AG04450 (cell line): ENCODE data around the gene FLNC. TPM values are rescaled to one million over a fixed set of nuclear protein-coding genes. Genes with fewer than 3 reads are reported as not detected.

Source experiments
- CTCF ChIA-PET: fragments of 300-600, 350-600 bp; formaldehyde crosslinking; extraction: SDS; loops from one replicate; lab custom pipeline; 2022; ENCODE audit warnings: antibody characterized with exemption, inconsistent platforms; lab: Charles Lee
- POLR2A ChIA-PET: fragments of 350-600 bp; formaldehyde crosslinking; extraction: SDS; loops from one replicate; lab custom pipeline; 2021; ENCODE audit warnings: antibody characterized with exemption, inconsistent platforms; lab: Yijun Ruan, JAX
- DNase-seq: peaks from one replicate; pipeline ENCODE4 v3.0.0-alpha.2; 2011; ENCODE audit warnings: low read depth, low spot score
- H3K27ac ChIP-seq: one replicate; pipeline ENCODE4 v1.5.1; 2012; ENCODE audit warnings: low read depth, low read length, control low read depth
- H3K27me3 ChIP-seq: one replicate; pipeline ENCODE4 v1.6.0; 2012; ENCODE audit warnings: low read length; ENCODE audit not compliant: control insufficient read depth, insufficient read depth
- H3K4me3 ChIP-seq: 2 replicates; pipeline ENCODE4 v1.5.1; 2011; ENCODE audit warnings: mild to moderate bottlenecking, low read depth, low read length, control low read depth
- H3K9me3 ChIP-seq: 2 replicates; pipeline ENCODE4 v1.5.1; 2012; ENCODE audit warnings: low read length; ENCODE audit not compliant: control insufficient read depth, insufficient read depth
- polyA plus RNA-seq: library from polyadenylated mRNA; depleted of rRNA; stranded (reverse); fragments of >200 nt; gene quantifications from 2 replicates; pipeline ENCODE4 v1.2.3, GENCODE V29; 2011
- TF ChIP-seq, protein P1 (sequence below): IDR thresholded peaks from 2 replicates; pipeline ENCODE4 v1.5.1; 2011; ENCODE audit warnings: low read depth, low read length, control low read depth, inconsistent platforms

The FLNC gene
- polyA plus RNA-seq, 1 experiment, result 25.8 TPM

DNA sequence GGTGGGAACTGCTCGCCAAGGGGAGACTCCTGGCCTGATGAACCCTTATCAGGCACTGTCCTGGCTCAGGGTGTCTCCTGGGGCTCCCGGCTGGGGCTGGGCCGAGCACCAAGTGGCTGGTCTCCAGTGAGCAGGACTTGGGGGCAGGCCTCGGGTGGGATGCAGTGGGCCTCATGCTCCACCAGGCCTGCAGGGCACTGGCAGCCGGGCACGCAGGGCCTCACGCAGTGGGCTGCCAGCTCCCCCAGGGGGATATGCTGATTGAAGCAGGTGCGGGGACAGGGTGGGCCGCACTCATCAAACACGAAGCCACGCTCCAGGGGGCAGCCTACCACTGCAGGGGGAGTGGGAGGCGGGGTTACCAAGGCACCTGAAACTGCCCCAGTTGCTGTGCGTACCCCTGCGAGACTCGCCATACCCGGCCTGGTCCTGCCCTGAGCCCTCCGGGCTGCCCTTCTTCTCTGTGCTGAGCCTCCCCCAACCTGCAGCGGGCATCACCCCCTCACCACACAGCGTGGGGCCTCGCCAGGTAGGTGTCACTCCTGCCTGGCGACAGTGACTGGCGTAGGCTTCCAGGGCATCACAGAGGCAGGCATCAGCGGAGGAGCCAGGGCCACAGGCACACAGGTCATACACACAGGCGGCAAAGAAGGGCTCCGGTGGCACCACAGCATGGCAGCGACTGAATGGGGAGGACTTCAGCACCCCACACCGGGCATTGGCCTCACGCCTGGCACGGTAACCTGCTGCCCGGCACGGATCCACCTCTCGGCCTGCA lies 47.0 kb downstream of the FLNC start:
- Histone ChIP-seq H3K27me3 (peaks cover 18% of the 10 kb centered on the region), H3K4me3 (no peak overlapping the region), H3K9me3 (no peaks in the 10 kb centered on the region), H3K27ac (no peak overlapping the region)
- no peak for DNase-seq
- TF ChIP-seq, protein P1, sequence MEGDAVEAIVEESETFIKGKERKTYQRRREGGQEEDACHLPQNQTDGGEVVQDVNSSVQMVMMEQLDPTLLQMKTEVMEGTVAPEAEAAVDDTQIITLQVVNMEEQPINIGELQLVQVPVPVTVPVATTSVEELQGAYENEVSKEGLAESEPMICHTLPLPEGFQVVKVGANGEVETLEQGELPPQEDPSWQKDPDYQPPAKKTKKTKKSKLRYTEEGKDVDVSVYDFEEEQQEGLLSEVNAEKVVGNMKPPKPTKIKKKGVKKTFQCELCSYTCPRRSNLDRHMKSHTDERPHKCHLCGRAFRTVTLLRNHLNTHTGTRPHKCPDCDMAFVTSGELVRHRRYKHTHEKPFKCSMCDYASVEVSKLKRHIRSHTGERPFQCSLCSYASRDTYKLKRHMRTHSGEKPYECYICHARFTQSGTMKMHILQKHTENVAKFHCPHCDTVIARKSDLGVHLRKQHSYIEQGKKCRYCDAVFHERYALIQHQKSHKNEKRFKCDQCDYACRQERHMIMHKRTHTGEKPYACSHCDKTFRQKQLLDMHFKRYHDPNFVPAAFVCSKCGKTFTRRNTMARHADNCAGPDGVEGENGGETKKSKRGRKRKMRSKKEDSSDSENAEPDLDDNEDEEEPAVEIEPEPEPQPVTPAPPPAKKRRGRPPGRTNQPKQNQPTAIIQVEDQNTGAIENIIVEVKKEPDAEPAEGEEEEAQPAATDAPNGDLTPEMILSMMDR, result no peak
- CTCF ChIA-PET, result interaction anchor here (4.1 kb wide), 1 partner anchor 14 kb away, joined by 21 read pairs; the partner anchor contains the start of gene ATP6V1F
- POLR2A ChIA-PET, result no interaction called here

- H3K9me3 ChIP-seq, result no peaks in the 10 kb centered on the region
- CTCF ChIA-PET, result interaction anchor here (4.1 kb wide), 1 partner anchor 15 kb away, joined by 21 read pairs; the partner anchor contains the start of gene ATP6V1F
These were observed 47.5 kb downstream of the FLNC start for GRCh38 chr7:128877756-128878120.

GRCh38 chr7:128878226-128879105 lies 48.3 kb downstream of the FLNC start:
- CTCF ChIA-PET, result interaction anchor here (1.0 to 4.1 kb wide), 2 partner anchors 15 to 403 kb away, joined by 4 to 21 read pairs; partner anchors contain the start of gene ATP6V1F
- POLR2A ChIA-PET, result no interaction called here
- no peak overlapping the region for H3K4me3 ChIP-seq
- TF ChIP-seq, protein P1, result no peak
- no peaks in the 10 kb centered on the region for H3K9me3 ChIP-seq
- H3K27me3 ChIP-seq, result peaks cover 15% of the 10 kb centered on the region
- no peak for DNase-seq
- H3K27ac ChIP-seq, result no peak overlapping the region

More at GRCh38 chr7:128877756-128878120, 47.5 kb downstream of the FLNC start:
- Histone ChIP-seq H3K27ac (no peak overlapping the region), H3K27me3 (peaks cover 15% of the 10 kb centered on the region), H3K4me3 (no peak overlapping the region)
- no peak for DNase-seq
- TF ChIP-seq, protein P1, result no peak
- POLR2A ChIA-PET, result no interaction called here

DNA sequence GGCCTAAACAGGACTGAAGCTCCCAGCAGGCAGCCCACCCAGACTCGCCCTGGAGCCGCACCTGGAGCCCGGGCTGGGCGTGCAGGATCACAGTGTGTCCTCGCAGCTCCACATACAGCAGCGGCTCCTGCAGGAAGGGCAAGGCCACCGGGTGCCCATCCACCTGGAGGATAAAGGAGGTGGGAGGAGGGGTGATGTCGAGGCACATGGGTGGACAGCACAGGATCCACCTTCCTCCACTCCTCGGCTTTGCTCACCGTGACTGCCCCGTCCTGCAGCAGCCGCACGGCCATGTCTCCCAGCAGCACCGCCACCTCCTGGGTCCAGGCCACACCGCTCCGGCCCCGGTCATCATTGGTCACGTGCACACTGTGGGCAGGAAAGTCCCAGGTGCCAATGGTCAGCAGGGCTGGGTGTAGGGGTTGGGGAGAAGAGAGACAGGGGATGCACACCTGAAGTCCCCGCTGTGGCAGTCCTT lies 49.3 kb downstream of the FLNC start:
- DNase-seq, result no peak
- TF ChIP-seq, protein P1, result no peak
- Histone ChIP-seq H3K9me3 (no peaks in the 10 kb centered on the region), H3K27me3 (peaks cover 15% of the 10 kb centered on the region), H3K27ac (no peak overlapping the region), H3K4me3 (no peak overlapping the region)
- POLR2A ChIA-PET, result no interaction called here
- CTCF ChIA-PET, result interaction anchor here (1.0 to 4.1 kb wide), 2 partner anchors 16 to 405 kb away, joined by 4 to 21 read pairs; partner anchors contain the start of gene ATP6V1F
